Measurements from ENCODE around the gene SNRPN.

The SNRPN gene

DNA sequence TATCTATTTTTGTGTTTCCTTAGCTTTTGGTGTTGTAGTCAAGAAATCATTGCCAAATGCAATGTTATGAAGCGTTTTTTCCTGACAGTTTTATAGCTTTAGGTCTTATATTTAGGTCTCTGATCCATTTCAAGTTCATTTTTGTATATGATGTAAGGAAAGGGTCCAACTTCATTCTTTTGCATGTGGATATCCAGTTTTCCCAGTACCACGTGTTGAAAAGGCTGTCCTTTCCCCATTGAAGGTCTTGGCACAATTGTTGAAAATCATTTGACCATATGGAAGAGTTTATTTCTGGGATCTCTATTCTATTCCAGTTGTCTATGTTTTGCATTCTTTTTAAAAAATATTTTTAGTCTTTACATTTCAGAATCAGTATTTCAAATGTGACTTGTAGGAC, 14.6 kb upstream of the SNRPN start:
- H3K27ac ChIP-seq (ENCODE audit: low read length): no peak overlapping the region
- H3K27me3 ChIP-seq (ENCODE audit: control insufficient read depth, insufficient read depth, low read length): no peaks in the 10 kb centered on the region
- H3K9me3 ChIP-seq (ENCODE audit: control insufficient read depth, insufficient read depth, low read length): no peaks in the 10 kb centered on the region
- H3K36me3 ChIP-seq (ENCODE audit: control insufficient read depth, insufficient read depth, low read length): no peaks in the 10 kb centered on the region
- H3K4me3 ChIP-seq (ENCODE audit: low read length): no peak overlapping the region
- no CpG with 5 or more reads among the region's 2 CpGs for WGBS (ENCODE audit: insufficient coverage, insufficient read length)
- no peak for DNase-seq (ENCODE audit: low read depth, low spot score)
- no peaks in the 10 kb centered on the region for H3K4me1 ChIP-seq (ENCODE audit: control insufficient read depth, insufficient read depth, low read length)

DNA sequence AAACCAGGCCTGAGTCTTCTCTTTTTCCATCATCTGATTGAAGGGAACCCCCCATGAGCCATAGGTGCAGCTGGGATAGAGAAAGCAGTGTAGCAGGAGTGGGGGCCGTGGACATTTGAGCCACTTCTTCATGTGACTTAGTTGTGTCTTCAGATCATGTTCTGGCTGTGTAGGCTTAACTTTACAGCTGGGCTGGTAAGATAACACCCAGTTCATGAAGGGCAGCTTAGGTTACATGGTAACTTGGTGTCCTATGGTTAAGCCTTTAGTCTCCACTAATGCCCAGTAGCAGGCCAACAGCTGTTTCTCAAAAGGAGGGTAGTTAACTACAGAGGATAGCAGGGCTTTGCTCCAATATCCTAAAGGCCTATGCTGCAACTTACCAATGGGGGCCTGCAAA, 11.4 kb upstream of the SNRPN start:
- H3K4me3 ChIP-seq (ENCODE audit: low read length): no peak overlapping the region
- no peaks in the 10 kb centered on the region for H3K9me3 ChIP-seq (ENCODE audit: control insufficient read depth, insufficient read depth, low read length)
- no peak for DNase-seq (ENCODE audit: low read depth, low spot score)
- no peak overlapping the region for H3K27ac ChIP-seq (ENCODE audit: low read length)
- no peaks in the 10 kb centered on the region for H3K27me3 ChIP-seq (ENCODE audit: control insufficient read depth, insufficient read depth, low read length)
- no peaks in the 10 kb centered on the region for H3K36me3 ChIP-seq (ENCODE audit: control insufficient read depth, insufficient read depth, low read length)
- no peaks in the 10 kb centered on the region for H3K4me1 ChIP-seq (ENCODE audit: control insufficient read depth, insufficient read depth, low read length)
- WGBS (ENCODE audit: insufficient coverage, insufficient read length): no CpG with 5 or more reads among the region's 1 CpG

DNA sequence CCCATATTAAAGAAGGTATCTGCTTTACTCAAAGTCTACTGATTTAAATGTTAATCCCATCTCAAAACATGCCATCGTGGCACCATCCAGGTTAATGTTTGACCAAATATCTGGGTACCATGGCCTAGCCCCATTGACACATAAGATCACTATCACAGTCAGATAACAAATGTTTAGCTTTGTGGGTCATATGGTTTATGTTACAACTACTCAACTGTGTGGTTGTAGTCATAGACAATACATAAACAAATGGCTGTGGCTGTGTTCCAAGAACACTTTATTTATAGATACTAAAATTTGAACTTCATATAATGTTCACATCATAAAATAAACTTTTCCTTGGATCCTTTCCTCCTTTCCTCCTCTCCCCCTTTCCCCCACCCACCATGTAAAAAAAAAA, 9.8 kb upstream of the SNRPN start:
- Histone ChIP-seq H3K4me1 (ENCODE audit: control insufficient read depth, insufficient read depth, low read length) (no peaks in the 10 kb centered on the region), H3K9me3 (ENCODE audit: control insufficient read depth, insufficient read depth, low read length) (no peaks in the 10 kb centered on the region), H3K36me3 (ENCODE audit: control insufficient read depth, insufficient read depth, low read length) (no peaks in the 10 kb centered on the region), H3K27me3 (ENCODE audit: control insufficient read depth, insufficient read depth, low read length) (no peaks in the 10 kb centered on the region), H3K4me3 (ENCODE audit: low read length) (no peak overlapping the region), H3K27ac (ENCODE audit: low read length) (no peak overlapping the region)
- WGBS (ENCODE audit: insufficient coverage, insufficient read length): no CpG with 5 or more reads among the region's 1 CpG
- no peak for DNase-seq (ENCODE audit: low read depth, low spot score)

DNA sequence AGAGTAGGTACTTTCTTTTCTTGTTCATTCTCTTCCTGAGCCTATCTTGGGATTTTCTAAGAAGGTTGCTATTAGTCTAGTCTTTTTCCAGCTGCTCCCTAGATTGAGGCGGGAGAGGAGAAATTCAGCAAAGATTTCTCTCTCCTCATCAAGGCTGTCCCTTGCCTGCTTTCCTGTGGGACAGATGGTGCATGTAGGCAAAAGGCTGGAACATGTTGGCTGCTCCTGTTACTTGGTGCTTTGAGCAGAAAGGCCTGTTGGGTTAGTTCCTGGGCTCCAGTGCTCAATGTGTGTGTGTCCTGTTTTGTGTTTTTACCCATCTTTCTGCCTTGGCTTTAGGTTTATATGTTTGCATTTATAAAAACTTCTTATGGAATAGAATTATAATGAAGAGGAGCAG, 9.1 kb upstream of the SNRPN start:
- H3K27ac ChIP-seq (ENCODE audit: low read length): no peak overlapping the region
- no peaks in the 10 kb centered on the region for H3K4me1 ChIP-seq (ENCODE audit: control insufficient read depth, insufficient read depth, low read length)

DNA sequence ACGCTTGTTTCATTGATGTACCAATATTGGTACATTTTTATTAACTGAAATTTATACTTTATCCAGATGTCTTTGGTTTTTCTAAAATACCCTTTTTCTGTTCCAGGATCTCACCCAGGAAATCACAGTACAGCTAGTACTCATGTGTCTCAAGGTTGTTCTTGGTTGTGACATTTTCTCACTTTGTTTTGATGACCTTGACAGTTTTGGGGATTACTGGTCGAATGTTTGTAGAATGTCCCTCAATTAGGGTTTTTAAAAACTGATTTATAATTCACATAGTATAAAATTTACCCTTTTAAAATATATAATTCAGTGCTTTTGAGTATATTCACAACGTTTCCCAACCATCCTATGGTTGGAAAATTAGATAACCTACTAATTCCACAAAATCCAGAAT, 6.3 kb upstream of the SNRPN start:
- no CpG with 5 or more reads among the region's 3 CpGs for WGBS (ENCODE audit: insufficient coverage, insufficient read length)
- H3K4me1 ChIP-seq (ENCODE audit: control insufficient read depth, insufficient read depth, low read length): no peaks in the 10 kb centered on the region
- no peak overlapping the region for H3K4me3 ChIP-seq (ENCODE audit: low read length)
- no peak overlapping the region for H3K27ac ChIP-seq (ENCODE audit: low read length)
- no peaks in the 10 kb centered on the region for H3K36me3 ChIP-seq (ENCODE audit: control insufficient read depth, insufficient read depth, low read length)
- no peak for DNase-seq (ENCODE audit: low read depth, low spot score)
- H3K27me3 ChIP-seq (ENCODE audit: control insufficient read depth, insufficient read depth, low read length): no peaks in the 10 kb centered on the region
- H3K9me3 ChIP-seq (ENCODE audit: control insufficient read depth, insufficient read depth, low read length): no peaks in the 10 kb centered on the region

More for the DNA sequence above, 9.1 kb upstream of the SNRPN start:
- Histone ChIP-seq H3K36me3 (ENCODE audit: control insufficient read depth, insufficient read depth, low read length) (no peaks in the 10 kb centered on the region), H3K27me3 (ENCODE audit: control insufficient read depth, insufficient read depth, low read length) (no peaks in the 10 kb centered on the region), H3K9me3 (ENCODE audit: control insufficient read depth, insufficient read depth, low read length) (no peaks in the 10 kb centered on the region), H3K4me3 (ENCODE audit: low read length) (no peak overlapping the region)
- no peak for DNase-seq (ENCODE audit: low read depth, low spot score)
- no CpG with 5 or more reads among the region's 1 CpG for WGBS (ENCODE audit: insufficient coverage, insufficient read length)

DNA sequence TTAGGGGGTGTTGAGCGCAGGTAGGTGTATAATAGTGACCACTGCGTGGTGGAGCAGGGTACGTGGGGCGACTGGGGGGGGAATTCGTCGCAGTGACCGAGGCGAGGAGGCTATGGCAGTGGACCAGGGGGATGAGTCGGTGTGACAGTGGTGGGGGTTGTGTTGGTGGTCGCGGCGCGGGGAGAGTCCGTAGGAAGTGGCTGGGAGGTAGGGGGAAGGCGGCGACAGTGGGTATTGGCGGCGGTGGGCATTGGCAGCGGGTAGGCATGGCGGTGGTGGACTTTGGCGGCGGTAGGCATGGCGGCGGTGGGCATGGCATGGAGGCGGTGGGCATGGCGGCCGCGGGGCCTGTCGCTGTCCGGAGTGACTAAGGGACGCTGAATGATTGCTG, 739 bp downstream of the SNRPN start:
- H3K4me3 ChIP-seq (ENCODE audit: low read length): peak overlapping the region; percentile 91
- DNase-seq (ENCODE audit: low read depth, low spot score): no peak
- no peaks in the 10 kb centered on the region for H3K4me1 ChIP-seq (ENCODE audit: control insufficient read depth, insufficient read depth, low read length)
- H3K27ac ChIP-seq (ENCODE audit: low read length): no peak overlapping the region
- H3K36me3 ChIP-seq (ENCODE audit: control insufficient read depth, insufficient read depth, low read length): no peaks in the 10 kb centered on the region
- no CpG with 5 or more reads among the region's 31 CpGs for WGBS (ENCODE audit: insufficient coverage, insufficient read length)
- H3K9me3 ChIP-seq (ENCODE audit: control insufficient read depth, insufficient read depth, low read length): no peaks in the 10 kb centered on the region
- H3K27me3 ChIP-seq (ENCODE audit: control insufficient read depth, insufficient read depth, low read length): no peaks in the 10 kb centered on the region

DNA sequence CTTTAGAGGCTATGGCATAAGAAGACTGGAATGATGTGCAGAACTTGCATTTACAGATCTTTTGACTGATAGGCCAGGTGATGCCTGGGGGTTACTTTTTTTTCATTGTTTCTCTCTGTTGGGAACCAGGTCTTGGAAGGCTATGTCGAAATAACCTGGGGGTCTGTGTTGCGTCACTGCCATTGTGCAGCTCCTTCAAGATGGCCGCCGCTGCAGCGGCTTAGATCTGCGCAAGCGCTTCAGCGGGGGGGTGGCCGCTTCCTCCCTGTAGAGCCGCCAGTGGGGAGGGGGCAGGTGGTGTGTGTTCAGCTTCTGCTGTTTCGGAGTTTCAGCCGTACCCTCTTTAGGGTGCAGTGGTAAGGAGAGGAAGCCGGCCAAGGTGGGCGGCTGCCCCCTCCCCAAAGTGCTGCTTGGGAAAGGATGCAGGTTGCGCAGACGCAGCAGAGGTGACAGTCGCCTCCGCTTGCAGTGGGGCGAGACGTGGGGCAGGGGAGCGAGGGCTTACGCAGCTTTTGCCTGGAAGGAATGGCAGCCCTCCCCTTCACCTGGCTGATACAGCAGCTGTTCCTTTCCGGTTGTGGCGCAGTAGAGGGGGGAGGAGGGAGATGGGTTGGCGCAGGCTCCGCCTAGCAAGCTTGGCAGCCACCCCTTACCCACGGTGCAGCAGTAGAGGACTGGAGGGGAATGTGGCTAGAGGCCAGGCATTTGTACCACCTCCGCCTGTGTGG, 1.5 kb downstream of the SNRPN start:
- no peaks in the 10 kb centered on the region for H3K4me1 ChIP-seq (ENCODE audit: control insufficient read depth, insufficient read depth, low read length)
- WGBS (ENCODE audit: insufficient coverage, insufficient read length): no CpG with 5 or more reads among the region's 28 CpGs
- no peaks in the 10 kb centered on the region for H3K36me3 ChIP-seq (ENCODE audit: control insufficient read depth, insufficient read depth, low read length)
- peak; percentile 27 for DNase-seq (ENCODE audit: low read depth, low spot score)
- no peaks in the 10 kb centered on the region for H3K9me3 ChIP-seq (ENCODE audit: control insufficient read depth, insufficient read depth, low read length)
- no peak overlapping the region for H3K27ac ChIP-seq (ENCODE audit: low read length)
- H3K4me3 ChIP-seq (ENCODE audit: low read length): peak overlapping the region; percentile 91; the same call in 1 of the 2 replicates
- no peaks in the 10 kb centered on the region for H3K27me3 ChIP-seq (ENCODE audit: control insufficient read depth, insufficient read depth, low read length)

DNA sequence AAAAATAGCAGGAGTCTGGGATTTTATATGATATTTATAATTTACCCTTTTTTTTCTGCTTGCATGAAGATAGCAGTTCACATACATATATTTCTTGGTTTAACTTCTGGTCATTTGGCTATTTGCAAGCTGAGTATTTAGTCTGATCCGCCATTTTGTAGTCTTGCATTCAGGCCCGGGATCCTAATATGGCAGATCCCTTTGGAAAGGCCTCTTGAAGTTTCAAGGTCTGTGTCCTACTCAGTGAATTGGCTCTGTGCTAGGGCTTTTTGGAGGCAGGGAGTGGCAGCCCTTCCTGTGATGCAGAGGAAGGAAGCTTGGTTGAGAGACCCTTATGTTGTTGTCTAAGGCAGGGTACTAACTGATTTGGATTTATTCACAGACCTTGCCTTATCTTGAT, 2.9 kb downstream of the SNRPN start:
- Histone ChIP-seq H3K36me3 (ENCODE audit: control insufficient read depth, insufficient read depth, low read length) (peaks cover 2% of the 10 kb centered on the region; the same call in 1 of the 2 replicates), H3K9me3 (ENCODE audit: control insufficient read depth, insufficient read depth, low read length) (no peaks in the 10 kb centered on the region), H3K4me3 (ENCODE audit: low read length) (peak overlapping the region; percentile 44; the same call in 1 of the 2 replicates), H3K27me3 (ENCODE audit: control insufficient read depth, insufficient read depth, low read length) (no peaks in the 10 kb centered on the region), H3K27ac (ENCODE audit: low read length) (no peak overlapping the region), H3K4me1 (ENCODE audit: control insufficient read depth, insufficient read depth, low read length) (no peaks in the 10 kb centered on the region)
- no CpG with 5 or more reads among the region's 2 CpGs for WGBS (ENCODE audit: insufficient coverage, insufficient read length)
- DNase-seq (ENCODE audit: low read depth, low spot score): no peak

DNA sequence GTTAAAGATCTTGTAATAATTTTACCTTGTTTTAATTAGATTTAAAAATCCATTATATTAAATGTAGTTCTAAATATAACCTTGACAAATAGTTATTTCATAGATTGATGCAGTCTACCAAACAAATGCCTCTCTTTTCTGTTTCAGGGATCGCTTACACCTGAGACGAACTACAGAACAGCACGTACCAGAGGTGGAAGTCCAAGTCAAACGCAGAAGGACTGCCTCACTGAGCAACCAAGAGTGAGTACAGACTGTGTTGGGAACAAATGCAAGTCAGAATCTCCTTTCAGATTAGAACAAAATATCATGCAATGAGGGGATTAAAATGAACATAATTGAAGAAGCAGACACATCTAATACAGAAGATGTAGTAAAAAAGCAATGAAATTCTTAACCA, 7.2 kb downstream of the SNRPN start:
- Histone ChIP-seq H3K9me3 (ENCODE audit: control insufficient read depth, insufficient read depth, low read length) (no peaks in the 10 kb centered on the region; the same call in 1 of the 2 replicates), H3K4me1 (ENCODE audit: control insufficient read depth, insufficient read depth, low read length) (no peaks in the 10 kb centered on the region), H3K27me3 (ENCODE audit: control insufficient read depth, insufficient read depth, low read length) (no peaks in the 10 kb centered on the region), H3K27ac (ENCODE audit: low read length) (no peak overlapping the region), H3K36me3 (ENCODE audit: control insufficient read depth, insufficient read depth, low read length) (peaks cover 10% of the 10 kb centered on the region; the same call in 1 of the 2 replicates), H3K4me3 (ENCODE audit: low read length) (no peak overlapping the region)
- WGBS (ENCODE audit: insufficient coverage, insufficient read length): no CpG with 5 or more reads among the region's 4 CpGs
- no peak for DNase-seq (ENCODE audit: low read depth, low spot score)

DNA sequence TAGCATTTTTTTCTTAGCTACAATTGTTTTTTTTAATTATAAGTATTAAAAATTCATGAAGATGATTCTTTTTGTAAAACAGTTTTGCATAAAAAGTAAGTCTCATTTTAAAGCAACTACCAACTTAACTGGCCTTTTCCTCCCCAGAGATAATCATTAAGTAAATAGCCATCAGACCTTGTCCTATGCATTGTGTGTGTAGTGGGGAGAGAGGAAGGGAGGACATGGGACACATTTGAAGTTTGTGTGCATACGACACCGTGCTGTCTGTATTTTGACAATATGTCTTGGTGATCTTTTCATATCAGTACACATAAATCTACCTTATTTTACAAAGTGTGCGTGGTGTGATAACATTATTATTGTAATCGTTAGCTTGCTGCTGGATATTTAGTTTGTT, 8.1 kb downstream of the SNRPN start:
- no peaks in the 10 kb centered on the region; the same call in 1 of the 2 replicates for H3K9me3 ChIP-seq (ENCODE audit: control insufficient read depth, insufficient read depth, low read length)
- H3K27me3 ChIP-seq (ENCODE audit: control insufficient read depth, insufficient read depth, low read length): no peaks in the 10 kb centered on the region
- WGBS (ENCODE audit: insufficient coverage, insufficient read length): no CpG with 5 or more reads among the region's 4 CpGs
- H3K36me3 ChIP-seq (ENCODE audit: control insufficient read depth, insufficient read depth, low read length): peaks cover 10% of the 10 kb centered on the region; the same call in 1 of the 2 replicates
- DNase-seq (ENCODE audit: low read depth, low spot score): no peak
- H3K27ac ChIP-seq (ENCODE audit: low read length): no peak overlapping the region
- H3K4me1 ChIP-seq (ENCODE audit: control insufficient read depth, insufficient read depth, low read length): no peaks in the 10 kb centered on the region
- H3K4me3 ChIP-seq (ENCODE audit: low read length): no peak overlapping the region
